Coronary artery (tissue), 2 donors: Measurements from ENCODE around the gene ZNF277.

Source experiments
- DNase-seq: peaks from one replicate; pipeline ENCODE4 v3.0.0-alpha.2; 2017; ENCODE audit warnings: low spot score
- H3K27ac ChIP-seq, 2 donors: fragments of 200-600 bp; sonication (generic); one replicate each; pipeline ENCODE4 v1.5.1; 2016 to 2019
- H3K4me3 ChIP-seq: fragments of 200-600 bp; sonication (generic); 2 replicates; pipeline ENCODE4 v1.5.1; 2016; ENCODE audit warnings: mild to moderate bottlenecking, moderate library complexity
- TF ChIP-seq, protein P1 (sequence below): fragments of 200-600 bp; sonication (generic); IDR thresholded peaks from one replicate; pipeline ENCODE4 v1.5.1; 2019; ENCODE audit warnings: antibody characterized with exemption

ZNF277 gene

GRCh38 chr7:112283382-112283910 is 77.0 kb downstream of the ZNF277 start:
- DNase-seq = no peak
- H3K4me3 ChIP-seq = no peak overlapping the region
- TF ChIP-seq, protein P1, sequence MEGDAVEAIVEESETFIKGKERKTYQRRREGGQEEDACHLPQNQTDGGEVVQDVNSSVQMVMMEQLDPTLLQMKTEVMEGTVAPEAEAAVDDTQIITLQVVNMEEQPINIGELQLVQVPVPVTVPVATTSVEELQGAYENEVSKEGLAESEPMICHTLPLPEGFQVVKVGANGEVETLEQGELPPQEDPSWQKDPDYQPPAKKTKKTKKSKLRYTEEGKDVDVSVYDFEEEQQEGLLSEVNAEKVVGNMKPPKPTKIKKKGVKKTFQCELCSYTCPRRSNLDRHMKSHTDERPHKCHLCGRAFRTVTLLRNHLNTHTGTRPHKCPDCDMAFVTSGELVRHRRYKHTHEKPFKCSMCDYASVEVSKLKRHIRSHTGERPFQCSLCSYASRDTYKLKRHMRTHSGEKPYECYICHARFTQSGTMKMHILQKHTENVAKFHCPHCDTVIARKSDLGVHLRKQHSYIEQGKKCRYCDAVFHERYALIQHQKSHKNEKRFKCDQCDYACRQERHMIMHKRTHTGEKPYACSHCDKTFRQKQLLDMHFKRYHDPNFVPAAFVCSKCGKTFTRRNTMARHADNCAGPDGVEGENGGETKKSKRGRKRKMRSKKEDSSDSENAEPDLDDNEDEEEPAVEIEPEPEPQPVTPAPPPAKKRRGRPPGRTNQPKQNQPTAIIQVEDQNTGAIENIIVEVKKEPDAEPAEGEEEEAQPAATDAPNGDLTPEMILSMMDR = no peak
- no peak overlapping the region for H3K27ac ChIP-seq

- Histone ChIP-seq H3K4me3 (no peak overlapping the region), H3K27ac (no peak overlapping the region)
- TF ChIP-seq, protein P1 = no peak
- no peak for DNase-seq
Observed at GRCh38 chr7:112286250-112287086, 80.0 kb downstream of the ZNF277 start.

GRCh38 chr7:112288301-112288700 is 81.8 kb downstream of the ZNF277 start:
- DNase-seq = no peak
- TF ChIP-seq, protein P1 = no peak
- Histone ChIP-seq H3K27ac (no peak overlapping the region), H3K4me3 (no peak overlapping the region)

DNA sequence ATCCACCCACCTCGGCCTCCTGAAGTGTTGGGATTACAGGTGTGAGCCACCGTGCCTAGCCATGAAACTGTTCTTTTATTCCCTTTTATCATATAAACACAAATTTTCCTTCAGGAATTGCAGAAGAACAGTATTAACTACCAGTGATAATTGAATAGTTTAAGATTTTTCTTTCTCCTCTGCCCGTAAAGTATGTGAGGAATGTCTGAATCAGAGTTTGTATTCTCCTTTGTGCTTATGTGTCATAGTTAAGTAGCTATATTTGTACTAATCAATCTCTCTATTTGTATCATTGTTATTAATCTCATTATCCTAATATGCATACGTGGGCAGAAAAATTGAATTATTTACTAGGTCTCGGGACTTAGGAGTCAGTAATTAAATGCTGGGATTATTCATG is 83.6 kb downstream of the ZNF277 start:
- no peak for DNase-seq
- Histone ChIP-seq H3K4me3 (no peak overlapping the region), H3K27ac (no peak overlapping the region)
- TF ChIP-seq, protein P1 = no peak

DNA sequence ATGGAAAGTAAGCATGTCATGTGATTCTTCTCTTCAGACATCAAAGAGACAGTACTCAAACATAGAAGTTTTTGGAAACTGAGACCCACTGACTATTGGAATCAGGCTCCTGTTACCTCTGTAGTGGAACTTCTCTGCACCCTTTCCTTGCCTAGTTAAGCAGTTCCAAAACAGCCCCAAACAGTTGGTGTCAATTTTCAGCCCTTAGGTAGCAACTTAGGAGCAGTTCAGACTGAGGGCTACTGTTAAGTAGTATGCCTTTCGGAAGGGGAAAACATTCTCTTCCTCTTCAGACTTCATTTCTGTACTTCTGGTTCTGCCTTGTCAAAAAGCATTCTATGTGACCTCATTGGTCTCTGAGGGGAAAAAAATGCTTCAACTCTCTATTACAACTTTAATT is 85.7 kb downstream of the ZNF277 start:
- Histone ChIP-seq H3K4me3 (no peak overlapping the region), H3K27ac (no peak overlapping the region)
- TF ChIP-seq, protein P1 = no peak
- no peak for DNase-seq

GRCh38 chr7:112293416-112293815 is 86.9 kb downstream of the ZNF277 start:
- Histone ChIP-seq H3K4me3 (no peak overlapping the region), H3K27ac (no peak overlapping the region)
- TF ChIP-seq, protein P1 = no peak
- no peak for DNase-seq

- Histone ChIP-seq H3K27ac (no peak overlapping the region), H3K4me3 (no peak overlapping the region)
- TF ChIP-seq, protein P1 = no peak
- no peak for DNase-seq
Observed at GRCh38 chr7:112296432-112296831, 89.9 kb downstream of the ZNF277 start.
